Measurements from ENCODE around the gene PTPN9. TPM values are rescaled to one million over a fixed set of nuclear protein-coding genes. Genes with fewer than 3 reads are reported as not detected.

PTPN9 gene
- total and polyA plus RNA-seq, 2 of the 4 experiments (the other 2 are of a cell fraction): 26.5 to 38.9 TPM

DNA sequence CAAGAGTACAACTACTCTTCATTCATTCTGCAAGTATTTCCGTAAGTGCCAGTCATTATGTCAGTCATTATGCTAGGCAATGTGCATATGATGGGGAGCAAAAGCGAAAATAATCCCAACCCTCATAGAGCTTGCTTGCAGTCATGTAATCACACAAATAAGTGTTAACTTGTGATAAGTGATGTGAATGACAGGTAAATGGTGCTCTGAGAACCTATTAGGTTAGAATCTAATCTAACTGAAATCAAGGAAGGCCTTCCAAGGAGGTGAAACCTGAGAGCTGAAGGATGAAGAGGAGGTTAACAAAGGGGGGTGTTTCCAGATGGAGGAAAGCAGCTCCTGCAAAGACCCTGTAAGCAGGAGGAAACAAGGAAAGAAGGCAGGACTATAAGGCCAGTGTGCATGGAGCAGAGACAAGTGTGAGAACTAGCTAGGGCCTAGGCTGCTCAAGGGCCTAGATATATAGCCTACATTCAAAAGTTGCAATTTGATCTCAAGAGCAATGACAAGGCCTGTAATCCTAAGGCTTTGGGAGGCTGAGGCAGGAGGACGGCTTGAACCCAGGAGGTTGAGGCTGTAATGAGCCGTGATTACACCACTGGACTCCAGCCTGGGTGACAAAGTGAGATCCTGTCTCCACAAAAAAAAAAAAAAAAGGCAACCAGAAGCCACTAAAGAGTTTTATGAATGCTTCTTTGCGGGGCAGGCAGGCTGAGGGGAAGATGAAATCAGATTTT lies 5.3 kb downstream of the PTPN9 start:
- intact Hi-C loops (cut with micrococcal nuclease): no loop called here
- peaks cover 36% of the 10 kb centered on the region for H4K20me1 ChIP-seq (ENCODE audit: insufficient read depth, low read length)
- CTCF ChIA-PET: no interaction called here

More for the DNA sequence above, 5.3 kb downstream of the PTPN9 start:
- DNase-seq (no peak), ATAC-seq (ENCODE audit: low read depth) (no peak)
- no peak overlapping the region for H3K4me2 ChIP-seq (ENCODE audit: low read depth, low read length)
- POLR2A ChIA-PET (ENCODE audit: unreplicated experiment): no interaction called here
- no peak overlapping the region for H3K9ac ChIP-seq (ENCODE audit: low read depth, low read length)
- H2AFZ ChIP-seq (replicated peaks; ENCODE audit: low read length, poor library complexity): no peak overlapping the region
- H4K5ac ChIP-seq (ENCODE audit: low read depth, low read length): no peak overlapping the region
- no peak overlapping the region for H4K8ac ChIP-seq (ENCODE audit: low read depth in 2 of 2, low read length in 2 of 2)
- no peak overlapping the region for H3K27ac ChIP-seq (ENCODE audit: insufficient read depth, low read length)
- no peaks in the 10 kb centered on the region for H3K9me3 ChIP-seq (ENCODE audit: control insufficient read depth, insufficient read depth, low read length)
- H3K4ac ChIP-seq (ENCODE audit: low read depth, low read length): no peak overlapping the region
- no peak overlapping the region for H2AK9ac ChIP-seq (replicated peaks; ENCODE audit: low read depth, low read length, poor library complexity)
- in situ Hi-C loops (cut with MboI; ENCODE audit: low sequenced_read_pairs) (no loop called here), dilution Hi-C loops (cut with HindIII; ENCODE audit: low sequenced_read_pairs, unreplicated experiment) (no loop called here)
- no peak for TF ChIP-seq RCOR1 (IDR thresholded peaks at IDR 0.05; ENCODE audit: insufficient replicate concordance, low read length)
- no peak for TF ChIP-seq RFX5 (IDR thresholded peaks at IDR 0.05; ENCODE audit: low read depth, low read length)
- TF ChIP-seq MAFK (IDR thresholded peaks at IDR 0.05; ENCODE audit: low read depth, low read length): no peak
- no peak for TF ChIP-seq SMC3 (IDR thresholded peaks at IDR 0.05; ENCODE audit: low read depth, low read length)
- no peak for TF ChIP-seq MAZ (IDR thresholded peaks at IDR 0.05; ENCODE audit: borderline replicate concordance, low read depth, low read length)
- TF ChIP-seq RAD21 (IDR thresholded peaks at IDR 0.05; ENCODE audit: low read length): no peak
- no peak for TF ChIP-seq BHLHE40 (IDR thresholded peaks at IDR 0.05; ENCODE audit: low read depth, low read length)
- TF ChIP-seq, protein P1, sequence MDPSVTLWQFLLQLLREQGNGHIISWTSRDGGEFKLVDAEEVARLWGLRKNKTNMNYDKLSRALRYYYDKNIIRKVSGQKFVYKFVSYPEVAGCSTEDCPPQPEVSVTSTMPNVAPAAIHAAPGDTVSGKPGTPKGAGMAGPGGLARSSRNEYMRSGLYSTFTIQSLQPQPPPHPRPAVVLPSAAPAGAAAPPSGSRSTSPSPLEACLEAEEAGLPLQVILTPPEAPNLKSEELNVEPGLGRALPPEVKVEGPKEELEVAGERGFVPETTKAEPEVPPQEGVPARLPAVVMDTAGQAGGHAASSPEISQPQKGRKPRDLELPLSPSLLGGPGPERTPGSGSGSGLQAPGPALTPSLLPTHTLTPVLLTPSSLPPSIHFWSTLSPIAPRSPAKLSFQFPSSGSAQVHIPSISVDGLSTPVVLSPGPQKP (IDR thresholded peaks at IDR 0.05; ENCODE audit: borderline replicate concordance, low read depth, low read length): no peak
- H2BK5ac ChIP-seq (ENCODE audit: low read depth, low read length, poor library complexity, severe bottlenecking): no peak overlapping the region
- peaks cover 1% of the 10 kb centered on the region; the same call in 1 of the 2 replicates for H3K36me3 ChIP-seq (ENCODE audit: control insufficient read depth, insufficient read depth, low read length)
- no peak overlapping the region for H2BK120ac ChIP-seq (ENCODE audit: low read depth, low read length)
- no peak overlapping the region for H4K91ac ChIP-seq (ENCODE audit: insufficient read depth, low read depth, low read length)
- H3K4me3 ChIP-seq (ENCODE audit: insufficient read depth, low read depth, low read length): no peak overlapping the region
- no peak overlapping the region for H3K56ac ChIP-seq (ENCODE audit: extremely low read depth, insufficient read depth, low read length)
- no TSS peak for BruUV-seq (replicated peaks)
- peaks cover 7% of the 10 kb centered on the region for H3K4me1 ChIP-seq (ENCODE audit: control insufficient read depth, insufficient read depth, low read length)
- H3K18ac ChIP-seq (ENCODE audit: low read depth, low read length): no peak overlapping the region
- no peak overlapping the region; the same call in 1 of the 2 replicates for H3K14ac ChIP-seq (replicated peaks; ENCODE audit: low read depth, low read length)
- peak overlapping the region; percentile 35; the same call in 1 of the 2 replicates for H2AK5ac ChIP-seq (ENCODE audit: low read depth, low read length)
- no peak overlapping the region for H2BK20ac ChIP-seq (ENCODE audit: low read depth, low read length)
- WGBS, 2 experiments (ENCODE audit: extremely low coverage in 2 of 2, insufficient read length in 1 of 2): no CpG with 5 or more reads among the region's 5 CpGs
- H3K9me1 ChIP-seq (ENCODE audit: insufficient read depth, low read length): peaks cover 11% of the 10 kb centered on the region
- H3K23ac ChIP-seq (ENCODE audit: low read depth, low read length): peak overlapping the region; percentile 37; the same call in 1 of the 2 replicates
- peaks cover 4 to 46% of the 10 kb centered on the region in 2 experiments for H3K79me1 ChIP-seq (ENCODE audit: low read depth in 1 of 2, low read length in 2 of 2)
- H2BK15ac ChIP-seq (ENCODE audit: low read depth, low read length): no peak overlapping the region
- H3K27me3 ChIP-seq (ENCODE audit: control insufficient read depth, insufficient read depth, low read length): no peaks in the 10 kb centered on the region
